Subcutaneous adipose tissue (tissue), 4 donors: ENCODE results near the gene POU2AF3. TPM values are rescaled to one million over a fixed set of nuclear protein-coding genes. Genes with fewer than 3 reads are reported as not detected.

Experiments used
- CTCF ChIP-seq: fragments of 450-650 bp; IDR thresholded peaks from one replicate; pipeline ENCODE4 v1.5.1; 2016; ENCODE audit warnings: low read depth, mild to moderate bottlenecking, control low read depth, antibody characterized with exemption, moderate library complexity
- total RNA-seq, 4 donors: library from RNA; depleted of rRNA; stranded (reverse); fragments of >200 nt; gene quantifications; one replicate each; pipeline ENCODE4 v1.1.0, GENCODE V29; 2016

Gene POU2AF3
- total RNA-seq, 4 donors from 2014 or later = 0.68 to 4.0 (median 1.9) TPM

- no peak for TF ChIP-seq CTCF
These were observed 4.0 kb downstream of the POU2AF3 start for GRCh38 chr11:111302298-111302697.

GRCh38 chr11:111303461-111303860 is 5.1 kb downstream of the POU2AF3 start:
- no peak for TF ChIP-seq CTCF

GRCh38 chr11:111305162-111305802 is 6.9 kb downstream of the POU2AF3 start:
- TF ChIP-seq CTCF = no peak

- TF ChIP-seq CTCF = no peak
These were observed 7.5 kb downstream of the POU2AF3 start for GRCh38 chr11:111305876-111306275.

GRCh38 chr11:111306321-111306720 is 8.0 kb downstream of the POU2AF3 start:
- no peak for TF ChIP-seq CTCF

GRCh38 chr11:111307472-111308108 is 9.2 kb downstream of the POU2AF3 start:
- TF ChIP-seq CTCF = no peak

GRCh38 chr11:111308140-111308539 is 9.8 kb downstream of the POU2AF3 start:
- TF ChIP-seq CTCF = no peak
